Ascending aorta (tissue), 2 donors: ENCODE measurements around the gene GPR62. TPM values are rescaled to one million over a fixed set of nuclear protein-coding genes. Genes with fewer than 3 reads are reported as not detected.
"Not testable (repeated sequence)": the region's sequence is repeated elsewhere in the genome, so short reads cannot be mapped to it uniquely, and the experiment has no call there.

Source experiments
- DNase-seq, 2 donors: peaks; one replicate each; pipeline ENCODE4 v3.0.0-alpha.2; 2019; ENCODE audit warnings: low spot score in 2 of 2
- H3K27ac ChIP-seq, 2 donors: fragments of 200-600 bp; sonication (generic); one replicate each; pipeline ENCODE4 v1.5.1; 2016 to 2017; ENCODE audit warnings: mild to moderate bottlenecking in 1 of 2
- H3K27me3 ChIP-seq: fragments of 200-600 bp; sonication (generic); one replicate; pipeline ENCODE4 v1.5.1; 2017
- H3K36me3 ChIP-seq, 2 donors: fragments of 200-600 bp; sonication (generic); one replicate each; pipeline ENCODE4 v1.5.1; 2016
- H3K4me1 ChIP-seq, 2 donors: fragments of 200-600 bp; sonication (generic); one replicate each; pipeline ENCODE4 v1.5.1; 2016 to 2017; ENCODE audit warnings: mild to moderate bottlenecking in 1 of 2
- H3K4me3 ChIP-seq, 2 donors: fragments of 200-600 bp; sonication (generic); one replicate each; pipeline ENCODE4 v1.5.1; 2016 to 2017; ENCODE audit warnings: mild to moderate bottlenecking in 1 of 2
- H3K9me3 ChIP-seq, 2 donors: fragments of 200-600 bp; sonication (generic); one replicate each; pipeline ENCODE4 v1.5.1; 2016
- intact Hi-C: fragments of 100-400 bp; cut with DNase I; formaldehyde crosslinking; loops from one replicate; pipeline ENCODE4 v1.15.1; 2023
- total RNA-seq: library from RNA; depleted of rRNA; stranded (reverse); fragments of >200 nt; gene quantifications from one replicate; pipeline ENCODE4 v1.1.0, GENCODE V29; 2016
- TF ChIP-seq, protein P1 (sequence below), 3 experiments: fragments of 200-600 bp in 2 of 3; fragments of 450-650 bp in 1 of 3; sonication (generic) in 2 of 3; IDR thresholded peaks; one replicate each; pipeline ENCODE4 v1.5.1; 2016 to 2019; ENCODE audit warnings: antibody characterized with exemption in 3 of 3, mild to moderate bottlenecking in 1 of 3, moderate library complexity in 1 of 3

The GPR62 gene
- total RNA-seq, 1 donor from 2014 or later, result not detected

DNA sequence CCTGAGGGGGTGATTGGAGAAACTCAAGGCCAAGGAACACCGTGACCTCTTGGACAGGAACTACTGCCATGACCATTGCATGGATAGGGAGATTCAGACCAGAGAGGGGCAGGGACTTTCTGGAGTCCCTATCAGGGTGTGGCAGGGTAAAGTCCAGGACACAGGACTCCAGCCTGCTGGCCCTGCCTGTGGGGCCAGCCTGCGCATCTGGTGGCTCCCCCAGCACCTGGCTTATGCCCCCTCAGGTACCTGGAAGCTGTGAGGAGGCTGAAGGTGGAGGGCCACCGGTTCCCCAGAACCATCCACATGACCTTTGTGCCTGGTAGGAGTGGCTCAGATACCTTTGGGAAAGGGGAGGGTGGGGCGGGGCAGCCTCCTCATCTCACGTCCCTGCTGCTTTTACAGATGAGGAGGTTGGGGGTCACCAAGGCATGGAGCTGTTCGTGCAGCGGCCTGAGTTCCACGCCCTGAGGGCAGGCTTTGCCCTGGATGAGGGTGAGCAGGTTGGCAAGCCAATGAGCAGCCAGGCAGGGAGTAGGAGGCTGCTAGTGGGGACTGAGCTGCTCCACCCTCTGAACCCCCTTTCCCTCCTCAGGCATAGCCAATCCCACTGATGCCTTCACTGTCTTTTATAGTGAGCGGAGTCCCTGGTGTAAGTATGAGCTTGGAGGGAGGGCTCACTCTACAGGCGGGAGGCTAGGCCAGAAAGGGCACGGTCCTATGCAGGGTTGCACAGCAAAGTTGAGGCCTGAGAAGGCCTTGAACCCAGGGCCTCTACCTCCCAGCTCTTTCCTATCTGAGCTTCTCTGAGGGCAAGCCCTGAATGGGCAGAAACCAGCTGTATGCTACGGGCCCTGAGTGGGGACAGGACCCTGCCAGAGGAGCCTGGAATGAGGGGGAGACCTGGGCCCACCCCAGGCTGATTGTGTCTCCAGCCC, 31.1 kb downstream of the GPR62 start:
- TF ChIP-seq, protein P1, sequence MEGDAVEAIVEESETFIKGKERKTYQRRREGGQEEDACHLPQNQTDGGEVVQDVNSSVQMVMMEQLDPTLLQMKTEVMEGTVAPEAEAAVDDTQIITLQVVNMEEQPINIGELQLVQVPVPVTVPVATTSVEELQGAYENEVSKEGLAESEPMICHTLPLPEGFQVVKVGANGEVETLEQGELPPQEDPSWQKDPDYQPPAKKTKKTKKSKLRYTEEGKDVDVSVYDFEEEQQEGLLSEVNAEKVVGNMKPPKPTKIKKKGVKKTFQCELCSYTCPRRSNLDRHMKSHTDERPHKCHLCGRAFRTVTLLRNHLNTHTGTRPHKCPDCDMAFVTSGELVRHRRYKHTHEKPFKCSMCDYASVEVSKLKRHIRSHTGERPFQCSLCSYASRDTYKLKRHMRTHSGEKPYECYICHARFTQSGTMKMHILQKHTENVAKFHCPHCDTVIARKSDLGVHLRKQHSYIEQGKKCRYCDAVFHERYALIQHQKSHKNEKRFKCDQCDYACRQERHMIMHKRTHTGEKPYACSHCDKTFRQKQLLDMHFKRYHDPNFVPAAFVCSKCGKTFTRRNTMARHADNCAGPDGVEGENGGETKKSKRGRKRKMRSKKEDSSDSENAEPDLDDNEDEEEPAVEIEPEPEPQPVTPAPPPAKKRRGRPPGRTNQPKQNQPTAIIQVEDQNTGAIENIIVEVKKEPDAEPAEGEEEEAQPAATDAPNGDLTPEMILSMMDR (IDR thresholded peaks at IDR 0.05), result no peak
- H3K4me1 ChIP-seq, result peaks cover 19 to 33% of the 10 kb centered on the region in 2 donors
- no peak overlapping the region for H3K27ac ChIP-seq
- H3K4me3 ChIP-seq, result no peak overlapping the region
- intact Hi-C loops, result no loop called here
- no peaks in the 10 kb centered on the region for H3K36me3 ChIP-seq
- no peaks in the 10 kb centered on the region for H3K27me3 ChIP-seq
- H3K9me3 ChIP-seq, result no peaks in the 10 kb centered on the region
- no peak for DNase-seq

DNA sequence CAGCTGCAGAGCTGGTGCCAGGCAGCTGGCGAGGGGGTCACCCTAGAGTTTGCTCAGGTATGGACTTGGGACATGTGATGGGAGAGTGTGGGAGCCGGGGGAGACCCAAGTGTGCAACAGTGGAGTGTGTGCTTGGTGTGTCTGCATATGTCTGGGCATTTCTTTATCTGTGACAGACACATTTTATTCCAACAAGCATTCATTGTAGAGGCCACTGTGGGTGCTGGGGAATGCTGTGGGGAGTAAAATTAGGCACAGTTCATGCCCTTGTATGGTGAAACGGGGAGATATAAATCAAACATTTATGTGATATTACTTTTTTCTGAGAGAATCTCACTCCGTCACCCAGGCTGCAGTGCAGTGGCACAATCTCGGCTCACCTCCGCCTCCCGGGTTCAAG, 32.4 kb downstream of the GPR62 start:
- peaks cover 0 to 12% of the 10 kb centered on the region in 2 donors for H3K36me3 ChIP-seq
- no peak for DNase-seq
- H3K9me3 ChIP-seq, result no peaks in the 10 kb centered on the region
- H3K27me3 ChIP-seq, result no peaks in the 10 kb centered on the region
- intact Hi-C loops, result no loop called here
- peaks cover 12 to 26% of the 10 kb centered on the region in 2 donors for H3K4me1 ChIP-seq
- H3K4me3 ChIP-seq, result no peak overlapping the region
- TF ChIP-seq, protein P1 (IDR thresholded peaks at IDR 0.05), result no peak
- no peak overlapping the region for H3K27ac ChIP-seq

DNA sequence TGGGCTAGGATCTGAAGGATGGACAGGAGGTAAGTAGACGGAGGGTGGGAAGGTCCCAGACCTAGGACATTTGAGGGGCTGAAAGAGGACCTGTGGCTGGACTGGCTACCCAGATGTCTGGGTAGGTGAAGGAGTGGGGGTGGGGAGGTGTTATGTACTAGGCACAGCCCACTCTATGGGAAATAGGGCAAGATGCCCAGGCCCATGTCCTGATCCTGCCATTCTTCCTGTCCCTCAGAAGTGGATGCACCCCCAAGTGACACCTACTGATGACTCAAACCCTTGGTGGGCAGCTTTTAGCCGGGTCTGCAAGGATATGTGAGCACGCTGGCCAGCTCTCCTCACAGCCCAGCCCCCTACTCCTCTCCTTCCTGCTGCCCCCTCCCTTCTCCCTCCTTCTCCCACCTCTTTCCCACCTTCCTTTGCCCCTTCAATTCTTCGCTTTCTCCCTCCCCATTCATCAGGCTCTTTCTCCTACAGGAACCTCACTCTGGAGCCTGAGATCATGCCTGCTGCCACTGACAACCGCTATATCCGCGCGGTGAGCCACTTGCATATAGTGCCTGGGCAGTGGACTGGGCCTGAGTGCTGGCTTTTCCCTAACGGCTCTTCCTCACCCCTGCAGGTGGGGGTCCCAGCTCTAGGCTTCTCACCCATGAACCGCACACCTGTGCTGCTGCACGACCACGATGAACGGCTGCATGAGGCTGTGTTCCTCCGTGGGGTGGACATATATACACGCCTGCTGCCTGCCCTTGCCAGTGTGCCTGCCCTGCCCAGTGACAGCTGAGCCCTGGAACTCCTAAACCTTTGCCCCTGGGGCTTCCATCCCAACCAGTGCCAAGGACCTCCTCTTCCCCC, 33.3 kb downstream of the GPR62 start:
- Histone ChIP-seq H3K36me3 (peaks cover 2 to 20% of the 10 kb centered on the region in 2 donors), H3K9me3 (no peaks in the 10 kb centered on the region), H3K4me1 (peaks cover 8 to 21% of the 10 kb centered on the region in 2 donors), H3K4me3 (no peak overlapping the region), H3K27ac (peak overlapping the region; percentile 61 to 73), H3K27me3 (no peaks in the 10 kb centered on the region)
- DNase-seq, result no peak
- TF ChIP-seq, protein P1 (IDR thresholded peaks at IDR 0.05), result no peak
- intact Hi-C loops, result no loop called here

DNA sequence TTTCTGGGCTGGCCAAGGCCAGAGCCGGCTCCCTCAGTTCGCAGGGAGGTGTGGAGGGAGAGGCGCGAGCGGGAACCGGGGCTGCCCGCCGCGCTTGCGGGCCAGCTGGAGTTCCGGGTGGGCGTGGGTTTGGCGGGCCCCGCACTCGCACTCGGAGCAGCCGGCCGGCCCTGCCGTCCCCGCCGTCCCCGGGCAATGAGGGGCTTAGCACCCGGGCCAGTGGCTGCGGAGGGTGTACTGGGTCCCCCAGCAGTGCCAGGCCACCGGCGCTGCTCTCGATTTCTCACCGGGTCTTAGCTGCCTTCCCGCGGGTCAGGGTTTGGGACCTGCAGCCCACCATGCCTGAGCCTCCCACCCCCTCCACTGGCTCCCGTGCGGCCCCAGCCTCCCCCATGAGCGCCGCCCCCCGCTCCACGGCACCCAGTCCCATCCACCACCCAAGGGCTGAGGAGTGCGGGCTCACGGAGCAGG, 35.4 kb downstream of the GPR62 start:
- intact Hi-C loops, H3K27me3 ChIP-seq, H3K9me3 ChIP-seq, H3K4me3 ChIP-seq, DNase-seq: not testable (repeated sequence)
- Histone ChIP-seq H3K27ac (peak overlapping the region; percentile 61 to 73), H3K36me3 (peaks cover 4 to 34% of the 10 kb centered on the region in 2 donors), H3K4me1 (peaks cover 12 to 20% of the 10 kb centered on the region in 2 donors)

DNA sequence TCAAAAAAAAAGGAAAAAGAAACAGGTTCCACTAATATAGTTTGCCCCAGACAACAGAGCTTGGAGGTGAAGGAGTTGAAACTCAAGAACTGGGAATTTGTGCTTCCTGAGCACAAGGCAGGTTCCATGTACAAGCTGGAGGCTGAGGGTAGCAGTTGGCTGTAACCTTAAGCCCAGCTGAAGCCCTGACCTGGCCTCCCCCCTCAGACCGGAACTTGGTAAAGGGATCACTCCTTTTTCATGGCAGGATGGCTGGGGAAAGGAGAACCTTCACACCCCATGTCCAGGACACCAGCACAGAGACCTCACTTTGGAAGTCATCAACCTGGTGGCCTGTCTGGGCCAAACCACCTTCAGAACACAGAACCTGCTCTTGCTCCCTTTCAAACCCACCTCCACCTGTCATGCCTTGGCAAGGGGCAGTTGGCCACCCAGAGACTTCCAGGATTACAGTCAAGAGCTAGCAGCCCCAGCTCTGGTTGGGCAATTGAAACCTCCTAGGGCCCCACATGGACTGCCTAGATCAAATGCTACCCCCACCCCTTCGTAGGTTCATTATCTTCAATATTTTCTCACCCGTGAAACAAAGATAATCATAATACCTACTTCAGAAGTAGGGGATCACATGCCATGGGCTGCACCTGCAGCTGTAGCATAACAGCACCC, 37.0 kb downstream of the GPR62 start:
- Histone ChIP-seq H3K36me3 (peaks cover 4 to 34% of the 10 kb centered on the region in 2 donors), H3K27me3 (no peaks in the 10 kb centered on the region), H3K4me3 (no peak overlapping the region), H3K9me3 (no peaks in the 10 kb centered on the region), H3K27ac (no peak overlapping the region), H3K4me1 (peaks cover 12 to 20% of the 10 kb centered on the region in 2 donors)
- no peak for DNase-seq
- intact Hi-C loops, result no loop called here
- TF ChIP-seq, protein P1 (IDR thresholded peaks at IDR 0.05), result no peak

DNA sequence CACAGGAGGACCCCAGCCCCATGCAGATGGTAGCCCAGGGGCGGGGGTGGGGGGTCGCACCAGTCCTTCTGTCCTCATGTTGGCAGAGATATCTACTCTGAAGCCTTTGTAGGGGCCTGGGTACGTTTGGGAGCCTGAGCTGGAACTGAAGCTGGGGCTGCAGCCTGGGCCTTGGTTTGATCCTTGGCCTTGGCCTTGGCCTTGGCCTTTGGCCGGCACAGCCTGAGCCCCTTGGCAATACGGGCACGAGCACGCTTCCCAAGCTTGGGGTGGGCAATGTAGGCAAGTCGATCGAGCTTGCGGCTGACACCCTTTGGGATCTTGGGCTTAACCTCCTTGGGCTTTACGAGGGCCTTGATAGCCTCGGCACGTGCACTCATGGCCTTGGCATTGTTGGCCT, 38.5 kb downstream of the GPR62 start:
- H3K27me3 ChIP-seq, H3K4me3 ChIP-seq, DNase-seq, H3K9me3 ChIP-seq, H3K27ac ChIP-seq, intact Hi-C loops: not testable (repeated sequence)
- Histone ChIP-seq H3K36me3 (peaks cover 4 to 34% of the 10 kb centered on the region in 2 donors), H3K4me1 (peaks cover 12 to 20% of the 10 kb centered on the region in 2 donors)
